SKM-1 treated with dmso at 0.1 percent for 144 hours (cell line): ENCODE data around the gene GNG8.
A peak's percentile ranks its signal among the peaks of the same experiment; 100 is the strongest.

Experiments
- DNase-seq: peaks from one replicate; lab custom pipeline; 2025; ENCODE audit not compliant: unreplicated experiment; lab: John Stamatoyannopoulos, UW

Gene GNG8

GRCh38 chr19:46620716-46621115, 15.3 kb downstream of the GNG8 start:
- no peak for DNase-seq

- no peak for DNase-seq
These were observed 15.7 kb downstream of the GNG8 start for GRCh38 chr19:46620267-46620666.

- DNase-seq = no peak
These were observed 17.3 kb downstream of the GNG8 start for GRCh38 chr19:46618670-46619231.

- DNase-seq = no peak
These were observed 18.4 kb downstream of the GNG8 start for GRCh38 chr19:46617601-46618000.

- no peak for DNase-seq
These were observed 19.2 kb downstream of the GNG8 start for GRCh38 chr19:46616631-46617322.

- DNase-seq = no peak
These were observed 20.0 kb downstream of the GNG8 start for GRCh38 chr19:46615966-46616365.

GRCh38 chr19:46614114-46614722, 21.8 kb downstream of the GNG8 start:
- DNase-seq = no peak

- no peak for DNase-seq
These were observed 22.5 kb downstream of the GNG8 start for GRCh38 chr19:46613525-46613924.

- no peak for DNase-seq
These were observed 24.2 kb downstream of the GNG8 start for GRCh38 chr19:46611776-46612175.

GRCh38 chr19:46610851-46611770, 24.9 kb downstream of the GNG8 start:
- no peak for DNase-seq

GRCh38 chr19:46610413-46610775, 25.6 kb downstream of the GNG8 start:
- DNase-seq = no peak

GRCh38 chr19:46609511-46610412, 26.2 kb downstream of the GNG8 start:
- no peak for DNase-seq

GRCh38 chr19:46608581-46609345, 27.2 kb downstream of the GNG8 start:
- no peak for DNase-seq

- no peak for DNase-seq
These were observed 27.8 kb downstream of the GNG8 start for GRCh38 chr19:46608178-46608577.

GRCh38 chr19:46607448-46607841, 28.6 kb downstream of the GNG8 start:
- peak; percentile 99 for DNase-seq

- DNase-seq = no peak
These were observed 29.1 kb downstream of the GNG8 start for GRCh38 chr19:46606681-46607447.

- DNase-seq = no peak
These were observed 30.0 kb downstream of the GNG8 start for GRCh38 chr19:46606019-46606418.

- DNase-seq = no peak
These were observed 30.6 kb downstream of the GNG8 start for GRCh38 chr19:46605356-46605821.

GRCh38 chr19:46604781-46605355, 31.1 kb downstream of the GNG8 start:
- DNase-seq = no peak
